Uterus (tissue), 2 donors: ENCODE measurements around the gene SLFN11.

Experiments
- CTCF ChIP-seq, 4 experiments: fragments of 200-600 bp in 2 of 4; fragments of 450-650 bp in 2 of 4; sonication (generic) in 2 of 4; IDR thresholded peaks; one replicate each; pipeline ENCODE4 v1.5.1; 2016 to 2019; ENCODE audit warnings: antibody characterized with exemption in 4 of 4, mild to moderate bottlenecking in 2 of 4, moderate library complexity in 1 of 4
- POLR2A ChIP-seq, 2 donors: fragments of 450-650 bp; IDR thresholded peaks; one replicate each; pipeline ENCODE4 v1.6.1; 2016; ENCODE audit warnings: antibody characterized with exemption in 2 of 2, mild to moderate bottlenecking in 1 of 2, moderate library complexity in 1 of 2

DNA sequence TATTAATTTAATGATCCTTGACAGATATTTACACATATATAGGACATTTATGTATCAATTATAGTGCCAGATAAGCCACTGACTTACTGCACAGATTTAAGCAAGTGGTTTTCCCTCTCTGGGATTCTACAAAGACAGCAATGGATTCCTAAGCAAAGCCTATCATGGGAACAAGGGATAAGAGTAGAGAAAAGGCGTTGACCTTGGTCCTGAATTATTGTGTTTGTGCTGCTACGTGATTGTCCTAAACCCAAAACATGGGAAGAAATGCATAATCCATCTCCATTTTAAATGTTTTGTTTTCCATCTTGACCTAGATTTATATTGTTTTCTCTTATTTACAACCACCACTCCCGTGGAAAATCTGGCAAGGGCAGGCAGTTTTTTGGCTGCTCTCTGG lies 14.0 kb downstream of the SLFN11 start:
- no peak for TF ChIP-seq CTCF (IDR thresholded peaks at IDR 0.05)
- TF ChIP-seq POLR2A (IDR thresholded peaks at IDR 0.05) = no peak
